Measurements from ENCODE around the gene DMRT1. TPM values are rescaled to one million over a fixed set of nuclear protein-coding genes. Genes with fewer than 3 reads are reported as not detected.

DMRT1 gene
- polyA plus RNA-seq (ENCODE audit: insufficient read length in 12 of 12): not detected
- long read RNA-seq, donor 1: 0 reads
- long read RNA-seq, donor 2: 0 reads
- long read RNA-seq, donor 3: 0 reads
- long read RNA-seq, donor 4: 0 reads
- long read RNA-seq, donor 5: 0 reads
- long read RNA-seq, donor 6: 0 reads
- long read RNA-seq, donor 7: 0 reads
- long read RNA-seq, donor 8: 0 reads
- long read RNA-seq, donor 9: 0 reads
- long read RNA-seq, donor 10: 0 reads
- long read RNA-seq, donor 11: 0 reads

- no peak for DNase-seq
These were observed at the start of gene DMRT1 for GRCh38 chr9:841371-842209. DMRT1 (plus strand) TSS chr9:841697; CDS start chr9:841839, 142 bp downstream.

- DNase-seq: no peak
These were observed 48.9 kb upstream of the DMRT1 start for GRCh38 chr9:792331-793260.

- DNase-seq: no peak
These were observed 47.1 kb upstream of the DMRT1 start for GRCh38 chr9:794386-794785.

GRCh38 chr9:795869-796268 is 45.6 kb upstream of the DMRT1 start:
- no peak for DNase-seq

- DNase-seq: no peak
These were observed 40.8 kb upstream of the DMRT1 start for GRCh38 chr9:800591-801150.

GRCh38 chr9:801399-802071 is 40.0 kb upstream of the DMRT1 start:
- DNase-seq: no peak

GRCh38 chr9:804026-804425 is 37.5 kb upstream of the DMRT1 start:
- no peak for DNase-seq

- no peak for DNase-seq
These were observed 36.3 kb upstream of the DMRT1 start for GRCh38 chr9:805151-805550.

GRCh38 chr9:806285-807156 is 35.0 kb upstream of the DMRT1 start:
- DNase-seq: peak; percentile 32

- no peak for DNase-seq
These were observed 30.4 kb upstream of the DMRT1 start for GRCh38 chr9:811106-811531.

- no peak for DNase-seq
These were observed 22.5 kb upstream of the DMRT1 start for GRCh38 chr9:818958-819357.

- DNase-seq: no peak
These were observed 14.8 kb upstream of the DMRT1 start for GRCh38 chr9:826500-827280.

- DNase-seq: no peak
These were observed 1.2 kb upstream of the DMRT1 start for GRCh38 chr9:840343-840742.

- no peak for DNase-seq
These were observed 1.3 kb downstream of the DMRT1 start for GRCh38 chr9:842635-843426.

- DNase-seq: no peak
These were observed 1.9 kb downstream of the DMRT1 start for GRCh38 chr9:843427-843785.

GRCh38 chr9:846852-847251 is 5.4 kb downstream of the DMRT1 start:
- no peak for DNase-seq

GRCh38 chr9:847505-847904 is 6.0 kb downstream of the DMRT1 start:
- DNase-seq: no peak

GRCh38 chr9:849431-849830 is 7.9 kb downstream of the DMRT1 start:
- DNase-seq: no peak

GRCh38 chr9:852539-852938 is 11.0 kb downstream of the DMRT1 start:
- DNase-seq: no peak
